ENCODE measurements around the gene REEP3. TPM values are rescaled to one million over a fixed set of nuclear protein-coding genes. Genes with fewer than 3 reads are reported as not detected.

REEP3 gene
- polyA plus RNA-seq, 1 donor: 49.1 TPM

DNA sequence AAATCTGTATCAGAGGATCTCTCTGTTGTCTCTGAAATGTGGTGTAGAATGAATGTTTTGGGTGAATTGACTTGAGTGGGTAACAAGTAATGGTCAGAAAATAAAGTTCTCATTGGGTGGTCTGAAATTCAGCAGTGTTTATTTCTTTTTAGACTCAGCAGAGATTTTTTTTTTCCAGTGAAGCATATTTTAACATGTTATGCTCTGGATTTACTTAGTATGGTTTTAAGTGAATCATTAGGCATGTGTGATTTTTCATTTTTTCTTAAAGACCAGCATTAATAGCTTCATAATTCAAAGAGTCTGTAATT lies 63.5 kb downstream of the REEP3 start:
- H3K27ac ChIP-seq (ENCODE audit: low read length): no peak overlapping the region
- DNase-seq: no peak
- H3K4me3 ChIP-seq (ENCODE audit: low read length): no peak overlapping the region
- peaks cover 3% of the 10 kb centered on the region for H3K4me1 ChIP-seq (ENCODE audit: control insufficient read depth, insufficient read depth, low read length)
- no peaks in the 10 kb centered on the region for H3K36me3 ChIP-seq (ENCODE audit: control insufficient read depth, insufficient read depth, low read length)
- no peaks in the 10 kb centered on the region for H3K27me3 ChIP-seq (ENCODE audit: control insufficient read depth, insufficient read depth, low read length)
- no peaks in the 10 kb centered on the region for H3K9me3 ChIP-seq (ENCODE audit: control insufficient read depth, low read depth, low read length)

DNA sequence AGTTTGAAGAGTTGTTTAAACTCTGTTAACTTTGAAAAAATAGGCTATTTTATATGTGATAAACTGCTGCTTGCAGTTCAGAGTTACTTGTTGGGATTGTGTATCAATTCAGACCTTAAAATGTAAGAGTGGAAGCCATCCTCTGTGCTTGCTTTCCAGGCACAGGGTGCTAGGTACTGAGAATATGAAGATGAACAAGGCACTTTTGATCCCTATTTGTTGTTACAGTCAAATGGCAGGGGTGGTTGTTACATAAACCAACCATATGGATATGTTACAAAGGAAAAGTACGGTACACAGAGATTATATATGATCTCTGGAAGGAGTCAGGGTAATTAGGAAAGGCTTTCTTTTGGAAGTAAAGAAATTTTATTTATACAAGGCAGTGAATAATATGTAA lies 63.8 kb downstream of the REEP3 start:
- Histone ChIP-seq H3K27ac (ENCODE audit: low read length) (no peak overlapping the region), H3K9me3 (ENCODE audit: control insufficient read depth, low read depth, low read length) (no peaks in the 10 kb centered on the region), H3K4me3 (ENCODE audit: low read length) (no peak overlapping the region), H3K36me3 (ENCODE audit: control insufficient read depth, insufficient read depth, low read length) (no peaks in the 10 kb centered on the region), H3K27me3 (ENCODE audit: control insufficient read depth, insufficient read depth, low read length) (no peaks in the 10 kb centered on the region), H3K4me1 (ENCODE audit: control insufficient read depth, insufficient read depth, low read length) (peaks cover 3% of the 10 kb centered on the region)
- DNase-seq: no peak
- WGBS (ENCODE audit: insufficient coverage, low lambda C conversion rate): 20% methylated on average over 1 of the region's 1 CpG

DNA sequence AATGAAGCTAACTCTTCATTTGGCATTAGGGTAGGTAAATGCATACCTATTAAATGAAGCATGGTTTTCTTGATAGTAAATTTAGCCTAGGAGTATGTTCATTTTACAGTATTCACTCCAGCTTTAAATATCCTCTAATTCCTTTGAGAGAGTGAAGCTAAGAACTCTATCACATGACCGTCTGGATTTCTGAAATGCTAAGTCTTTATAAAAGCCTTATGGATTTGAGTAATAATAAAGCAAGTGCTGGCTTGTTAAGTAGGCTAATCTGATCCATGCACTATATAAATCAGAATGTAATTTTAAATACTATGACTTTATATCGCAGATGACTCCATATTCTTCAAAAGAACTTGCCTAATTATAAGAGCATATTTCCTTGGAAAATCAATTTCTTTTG lies 64.8 kb downstream of the REEP3 start:
- H3K4me3 ChIP-seq (ENCODE audit: low read length): no peak overlapping the region
- H3K36me3 ChIP-seq (ENCODE audit: control insufficient read depth, insufficient read depth, low read length): no peaks in the 10 kb centered on the region
- H3K27me3 ChIP-seq (ENCODE audit: control insufficient read depth, insufficient read depth, low read length): no peaks in the 10 kb centered on the region
- H3K27ac ChIP-seq (ENCODE audit: low read length): no peak overlapping the region
- no peaks in the 10 kb centered on the region for H3K9me3 ChIP-seq (ENCODE audit: control insufficient read depth, low read depth, low read length)
- 100% methylated on average over 1 of the region's 2 CpGs for WGBS (ENCODE audit: insufficient coverage, low lambda C conversion rate)
- no peak for DNase-seq
- H3K4me1 ChIP-seq (ENCODE audit: control insufficient read depth, insufficient read depth, low read length): peaks cover 3% of the 10 kb centered on the region

DNA sequence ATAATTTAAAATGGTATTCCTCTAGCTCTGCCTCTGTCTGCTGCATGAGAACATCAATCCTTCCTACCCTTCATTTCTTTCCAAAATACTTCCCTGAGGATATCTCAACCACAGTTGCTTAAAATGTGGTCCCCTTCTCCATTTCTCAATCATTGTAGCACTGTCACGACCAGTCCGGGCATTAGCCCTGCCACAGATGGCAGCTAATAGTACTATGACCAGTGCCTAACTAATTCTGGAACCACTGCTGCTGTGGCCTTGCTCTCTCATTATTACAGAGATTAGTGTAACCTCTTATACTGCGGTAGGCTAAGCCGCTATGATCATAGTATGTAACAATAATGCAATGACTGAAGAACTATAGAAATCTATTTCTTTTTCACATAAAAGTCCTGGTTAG lies 66.0 kb downstream of the REEP3 start:
- no peaks in the 10 kb centered on the region for H3K9me3 ChIP-seq (ENCODE audit: control insufficient read depth, low read depth, low read length)
- H3K4me1 ChIP-seq (ENCODE audit: control insufficient read depth, insufficient read depth, low read length): no peaks in the 10 kb centered on the region
- DNase-seq: no peak
- 100% methylated on average over 2 of the region's 4 CpGs for WGBS (ENCODE audit: insufficient coverage, low lambda C conversion rate)
- H3K27me3 ChIP-seq (ENCODE audit: control insufficient read depth, insufficient read depth, low read length): no peaks in the 10 kb centered on the region
- H3K36me3 ChIP-seq (ENCODE audit: control insufficient read depth, insufficient read depth, low read length): no peaks in the 10 kb centered on the region
- H3K4me3 ChIP-seq (ENCODE audit: low read length): no peak overlapping the region
- no peak overlapping the region for H3K27ac ChIP-seq (ENCODE audit: low read length)

DNA sequence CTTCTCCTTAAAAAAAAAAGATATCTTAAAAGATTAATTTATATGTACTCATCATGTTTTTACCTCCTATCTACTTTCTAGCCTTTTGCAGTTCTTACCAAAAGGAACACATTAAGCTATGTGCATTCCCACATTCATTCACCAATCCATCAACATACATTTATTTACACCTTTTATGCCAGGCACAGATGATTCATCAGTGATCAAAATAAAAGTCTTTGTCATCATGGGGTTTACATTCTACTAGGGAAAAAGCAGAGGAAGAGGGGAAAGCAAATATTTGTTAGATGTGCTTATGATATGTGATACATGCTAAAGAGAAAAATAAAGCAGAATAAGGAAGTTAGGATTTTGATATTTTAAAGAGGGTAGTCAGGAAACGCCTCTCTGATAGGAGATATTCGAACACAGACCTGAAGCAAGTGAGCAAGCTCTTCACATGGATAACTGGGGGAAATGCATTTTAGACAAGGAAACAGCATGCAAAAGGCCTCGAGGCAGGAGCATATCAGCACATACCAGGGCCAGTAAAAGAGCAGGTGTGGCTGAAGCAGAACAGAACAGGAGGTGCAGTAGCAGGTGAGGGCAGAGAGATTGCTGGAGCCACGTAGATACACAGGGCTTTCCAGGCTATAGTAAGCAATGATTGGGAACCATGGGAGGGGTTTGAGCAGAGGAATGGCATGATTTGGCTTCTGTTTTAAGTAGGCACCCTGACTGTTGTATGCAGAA lies 67.4 kb downstream of the REEP3 start:
- no peaks in the 10 kb centered on the region for H3K27me3 ChIP-seq (ENCODE audit: control insufficient read depth, insufficient read depth, low read length)
- no peak overlapping the region for H3K4me3 ChIP-seq (ENCODE audit: low read length)
- no peaks in the 10 kb centered on the region for H3K9me3 ChIP-seq (ENCODE audit: control insufficient read depth, low read depth, low read length)
- H3K27ac ChIP-seq (ENCODE audit: low read length): no peak overlapping the region
- H3K4me1 ChIP-seq (ENCODE audit: control insufficient read depth, insufficient read depth, low read length): no peaks in the 10 kb centered on the region
- no peaks in the 10 kb centered on the region for H3K36me3 ChIP-seq (ENCODE audit: control insufficient read depth, insufficient read depth, low read length)
- peak; percentile 58 to 63 for DNase-seq
- no CpG with 5 or more reads among the region's 4 CpGs for WGBS (ENCODE audit: insufficient coverage, low lambda C conversion rate)

DNA sequence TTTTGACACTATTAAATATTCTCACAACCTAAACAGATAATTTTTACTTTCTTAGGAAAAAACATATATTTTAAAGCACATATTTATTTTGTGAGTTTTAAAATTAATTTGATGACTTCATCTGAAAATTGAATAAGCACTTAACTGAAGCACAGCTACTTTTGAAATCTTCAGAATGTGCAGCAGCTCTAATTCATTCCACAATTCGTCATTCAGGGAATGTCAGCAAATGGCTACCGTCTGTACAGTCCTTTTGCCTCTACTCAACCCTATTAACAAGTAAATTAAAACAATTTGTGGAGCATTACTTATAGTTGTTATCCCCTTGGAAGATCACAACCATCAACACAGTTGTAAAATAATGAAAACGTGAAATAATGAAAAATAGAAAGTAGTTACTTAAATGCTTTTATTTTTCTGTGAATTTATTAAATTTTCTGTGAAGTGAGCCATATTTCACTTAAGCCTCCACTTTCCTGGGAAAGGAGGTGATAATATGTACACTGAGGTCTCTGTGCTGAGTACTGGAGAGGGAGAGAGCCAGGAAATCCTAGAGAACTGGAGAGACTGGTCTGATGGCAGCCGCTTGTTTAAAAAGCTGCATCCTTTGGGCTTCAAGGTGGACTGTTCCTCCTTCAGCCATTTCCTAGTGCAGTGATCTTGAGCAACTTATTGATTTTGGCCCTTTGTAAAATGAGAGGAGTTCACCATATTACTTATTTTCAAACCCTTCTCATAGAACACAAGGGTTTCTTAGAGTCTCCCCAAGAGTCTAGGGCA lies 70.6 kb downstream of the REEP3 start:
- WGBS (ENCODE audit: insufficient coverage, low lambda C conversion rate): 90% methylated on average over 1 of the region's 4 CpGs

DNA sequence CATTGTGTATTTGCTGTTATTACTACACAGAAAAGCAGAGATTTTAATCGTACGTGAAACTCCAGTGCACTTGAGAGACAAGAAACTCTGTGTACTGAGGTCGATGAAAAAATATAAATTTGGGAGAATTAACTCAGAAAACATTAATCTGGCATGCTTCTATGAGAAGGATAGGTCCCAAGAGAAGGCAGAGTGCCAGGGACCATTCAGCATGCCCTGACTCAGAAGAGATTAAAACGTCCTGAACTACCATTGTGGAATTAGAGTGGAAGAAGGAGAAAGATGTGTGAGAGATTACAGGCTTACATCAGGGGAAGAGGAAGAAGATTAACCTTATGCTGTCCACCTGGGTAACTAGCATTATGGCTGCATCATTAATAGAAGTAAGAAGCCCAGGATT lies 72.4 kb downstream of the REEP3 start:
- WGBS (ENCODE audit: insufficient coverage, low lambda C conversion rate): 91% methylated on average over 3 of the region's 4 CpGs
- DNase-seq: no peak

More for the DNA sequence above, 70.6 kb downstream of the REEP3 start:
- H3K4me3 ChIP-seq (ENCODE audit: low read length): no peak overlapping the region
- DNase-seq: no peak
- no peak overlapping the region for H3K27ac ChIP-seq (ENCODE audit: low read length)
- H3K36me3 ChIP-seq (ENCODE audit: control insufficient read depth, insufficient read depth, low read length): peaks cover 5% of the 10 kb centered on the region
- no peaks in the 10 kb centered on the region for H3K27me3 ChIP-seq (ENCODE audit: control insufficient read depth, insufficient read depth, low read length)
- no peaks in the 10 kb centered on the region for H3K4me1 ChIP-seq (ENCODE audit: control insufficient read depth, insufficient read depth, low read length)
- H3K9me3 ChIP-seq (ENCODE audit: control insufficient read depth, low read depth, low read length): no peaks in the 10 kb centered on the region

DNA sequence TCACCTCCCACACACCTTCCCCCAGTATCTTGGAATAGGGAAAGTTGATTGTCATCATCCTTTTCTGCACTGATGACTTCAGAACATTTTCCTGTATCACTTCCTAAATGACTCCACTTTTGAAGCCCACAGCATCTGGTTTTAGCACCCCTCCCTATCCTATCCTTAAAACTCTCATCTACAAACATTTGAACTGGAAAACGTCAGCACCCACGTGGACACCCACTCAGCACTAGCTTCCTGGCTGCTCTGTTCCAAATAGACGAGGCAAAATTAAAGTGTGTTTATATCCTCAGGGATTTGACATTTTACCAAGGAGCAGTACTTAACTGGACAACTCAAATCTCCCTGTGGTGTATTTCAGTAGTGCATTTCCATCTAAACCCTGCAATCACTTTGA lies 73.9 kb downstream of the REEP3 start:
- Histone ChIP-seq H3K36me3 (ENCODE audit: control insufficient read depth, insufficient read depth, low read length) (peaks cover 8% of the 10 kb centered on the region), H3K4me1 (ENCODE audit: control insufficient read depth, insufficient read depth, low read length) (no peaks in the 10 kb centered on the region), H3K27ac (ENCODE audit: low read length) (no peak overlapping the region), H3K9me3 (ENCODE audit: control insufficient read depth, low read depth, low read length) (no peaks in the 10 kb centered on the region), H3K4me3 (ENCODE audit: low read length) (no peak overlapping the region), H3K27me3 (ENCODE audit: control insufficient read depth, insufficient read depth, low read length) (no peaks in the 10 kb centered on the region)
- peak in 1 of 2 donors; percentile 36 for DNase-seq
- WGBS (ENCODE audit: insufficient coverage, low lambda C conversion rate): no CpG with 5 or more reads among the region's 3 CpGs

More for the DNA sequence above, 72.4 kb downstream of the REEP3 start:
- H3K4me1 ChIP-seq (ENCODE audit: control insufficient read depth, insufficient read depth, low read length): no peaks in the 10 kb centered on the region
- no peak overlapping the region for H3K4me3 ChIP-seq (ENCODE audit: low read length)
- H3K36me3 ChIP-seq (ENCODE audit: control insufficient read depth, insufficient read depth, low read length): peaks cover 8% of the 10 kb centered on the region
- no peak overlapping the region for H3K27ac ChIP-seq (ENCODE audit: low read length)
- H3K27me3 ChIP-seq (ENCODE audit: control insufficient read depth, insufficient read depth, low read length): no peaks in the 10 kb centered on the region
- no peaks in the 10 kb centered on the region for H3K9me3 ChIP-seq (ENCODE audit: control insufficient read depth, low read depth, low read length)

DNA sequence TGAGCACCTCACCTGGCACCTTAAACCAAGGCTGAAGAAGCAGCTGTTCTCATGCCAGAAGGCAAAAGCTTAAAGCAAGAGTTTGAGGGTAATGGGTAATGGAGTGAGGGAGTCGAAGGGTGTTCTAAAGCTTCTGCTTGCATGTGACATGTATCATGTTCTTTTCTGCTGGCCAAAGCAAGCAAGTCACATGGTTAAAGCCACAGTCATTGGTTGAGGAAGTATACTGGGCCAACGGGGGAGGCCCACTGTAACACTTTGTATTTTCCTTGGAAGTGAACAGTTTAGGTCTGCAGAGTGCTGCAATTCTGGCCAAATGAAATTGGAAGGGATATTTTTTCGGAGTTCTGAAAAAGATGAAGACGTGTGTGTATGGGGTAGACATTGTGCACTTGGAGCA lies 75.7 kb downstream of the REEP3 start:
- H3K4me3 ChIP-seq (ENCODE audit: low read length): no peak overlapping the region
- H3K4me1 ChIP-seq (ENCODE audit: control insufficient read depth, insufficient read depth, low read length): no peaks in the 10 kb centered on the region
- H3K36me3 ChIP-seq (ENCODE audit: control insufficient read depth, insufficient read depth, low read length): peaks cover 12% of the 10 kb centered on the region
- H3K27ac ChIP-seq (ENCODE audit: low read length): no peak overlapping the region
- no peaks in the 10 kb centered on the region for H3K27me3 ChIP-seq (ENCODE audit: control insufficient read depth, insufficient read depth, low read length)
- DNase-seq: no peak
- WGBS (ENCODE audit: insufficient coverage, low lambda C conversion rate): no CpG with 5 or more reads among the region's 4 CpGs
- no peaks in the 10 kb centered on the region for H3K9me3 ChIP-seq (ENCODE audit: control insufficient read depth, low read depth, low read length)

DNA sequence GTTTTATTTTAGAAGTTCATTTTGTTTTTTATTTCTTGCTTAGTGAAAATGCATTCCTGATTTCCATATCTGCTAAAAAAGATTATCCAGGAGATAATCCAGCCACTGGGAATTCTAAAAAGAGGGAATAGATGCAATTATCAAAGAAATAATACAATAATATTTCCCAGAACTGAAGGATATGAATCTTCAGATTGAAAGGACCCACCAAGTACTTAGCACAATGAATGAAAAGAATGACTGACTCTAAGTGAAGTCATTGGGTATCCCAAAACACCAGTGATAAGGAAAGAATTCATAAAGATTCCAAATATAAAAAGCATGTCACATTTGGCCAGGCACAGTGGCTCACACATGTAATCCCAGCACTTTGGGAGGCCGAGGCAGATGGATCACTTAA lies 79.3 kb downstream of the REEP3 start:
- no peak for DNase-seq
- peaks cover 9% of the 10 kb centered on the region for H3K36me3 ChIP-seq (ENCODE audit: control insufficient read depth, insufficient read depth, low read length)
- no peak overlapping the region for H3K27ac ChIP-seq (ENCODE audit: low read length)
- no CpG with 5 or more reads among the region's 1 CpG for WGBS (ENCODE audit: insufficient coverage, low lambda C conversion rate)
- H3K9me3 ChIP-seq (ENCODE audit: control insufficient read depth, low read depth, low read length): no peaks in the 10 kb centered on the region
- H3K27me3 ChIP-seq (ENCODE audit: control insufficient read depth, insufficient read depth, low read length): no peaks in the 10 kb centered on the region
- peaks cover 19% of the 10 kb centered on the region for H3K4me1 ChIP-seq (ENCODE audit: control insufficient read depth, insufficient read depth, low read length)
- no peak overlapping the region for H3K4me3 ChIP-seq (ENCODE audit: low read length)
